ENCODE data around the gene SEPHS2.

GRCh38 chr16:30484887-30485286 lies 39.2 kb upstream of the SEPHS2 start:
- no peak for TF ChIP-seq CTCF (conservative IDR thresholded peaks at IDR 0.05; ENCODE audit: low read length)
- no peak for TF ChIP-seq EZH2phosphoT487 (IDR thresholded peaks at IDR 0.05; ENCODE audit: borderline replicate concordance)

All from Loucy (cell line).